SK-N-SH (cell line): ENCODE data around the gene ZNF879. TPM values are rescaled to one million over a fixed set of nuclear protein-coding genes. Genes with fewer than 3 reads are reported as not detected.

Experiments
- CTCF ChIA-PET: fragments of 300-600, 350-600 bp; formaldehyde crosslinking; extraction: SDS; loops from one replicate; lab custom pipeline; 2021; lab: Yijun Ruan, JAX
- POLR2A ChIA-PET: fragments of 350-600 bp; sonication (Branson Sonifier 250); formaldehyde crosslinking; extraction: SDS; loops from one replicate; lab custom pipeline; 2020; ENCODE audit warnings: antibody characterized with exemption, inconsistent platforms; lab: Yijun Ruan, JAX
- DNase-seq: peaks from one replicate; pipeline ENCODE4 v3.0.0; 2012
- H2AFZ ChIP-seq: fragments of 200-600 bp; sonication (generic); 2 replicates; pipeline ENCODE4 v1.8.1; 2016; ENCODE audit warnings: antibody characterized with exemption, mild to moderate bottlenecking, low read depth
- H3F3A ChIP-seq: fragments of 200-600 bp; sonication (generic); replicated peaks from 2 replicates; pipeline ENCODE3; 2016; ENCODE audit warnings: antibody characterized with exemption, mild to moderate bottlenecking; ENCODE audit not compliant: insufficient read depth
- H3K27ac ChIP-seq, 2 experiments: fragments of 200-500 bp in 1 of 2; fragments of 200-600 bp in 1 of 2; sonication (Bioruptor generic) in 1 of 2; sonication (generic), shearing (Covaris generic) in 1 of 2; 2 replicates each; pipeline versions ENCODE4 v1.5.1 to v1.6.1; 2014 to 2016; ENCODE audit warnings: low read depth in 2 of 2, inconsistent platforms in 1 of 2, low read length in 1 of 2, mild to moderate bottlenecking in 1 of 2, mixed read lengths in 1 of 2
- H3K27me3 ChIP-seq: fragments of 200-600 bp; sonication (generic), shearing (Covaris generic); 2 replicates; pipeline ENCODE4 v1.6.1; 2016; ENCODE audit warnings: mixed run types; ENCODE audit not compliant: insufficient read depth
- H3K36me3 ChIP-seq, 2 experiments: fragments of 200-500 bp in 1 of 2; fragments of 200-600 bp in 1 of 2; sonication (Bioruptor generic) in 1 of 2; sonication (generic) in 1 of 2; replicated peaks in 1 of 2; 2 replicates each; pipeline versions ENCODE3 to v1.5.1; 2014 to 2016; ENCODE audit warnings: low read length in 1 of 2, mild to moderate bottlenecking in 1 of 2; ENCODE audit not compliant: insufficient read depth in 2 of 2, control insufficient read depth in 1 of 2
- H3K4me1 ChIP-seq, 2 experiments: fragments of 200-500 bp in 1 of 2; fragments of 200-600 bp in 1 of 2; sonication (Bioruptor generic) in 1 of 2; sonication (generic), shearing (Covaris generic) in 1 of 2; 2 replicates each; pipeline versions ENCODE4 v1.5.1 to v1.6.1; 2014 to 2016; ENCODE audit warnings: low read depth in 1 of 2, low read length in 1 of 2, mixed run types in 1 of 2; ENCODE audit not compliant: insufficient read depth in 2 of 2, control insufficient read depth in 1 of 2
- H3K4me2 ChIP-seq: fragments of 200-600 bp; sonication (generic), shearing (Covaris generic); 2 replicates; pipeline ENCODE4 v1.6.1; 2017; ENCODE audit warnings: mixed run types
- H3K4me3 ChIP-seq, 2 experiments: fragments of 200-500 bp in 1 of 2; fragments of 200-600 bp in 1 of 2; sonication (Bioruptor generic) in 1 of 2; sonication (generic), shearing (Covaris generic) in 1 of 2; 2 replicates each; pipeline versions ENCODE4 v1.5.1 to v1.8.1; 2014 to 2016; ENCODE audit warnings: low read depth in 2 of 2, inconsistent platforms in 1 of 2, low read length in 1 of 2, mild to moderate bottlenecking in 1 of 2, mixed read lengths in 1 of 2, moderate library complexity in 1 of 2
- H3K79me2 ChIP-seq: fragments of 200-600 bp; sonication (generic); 2 replicates; pipeline ENCODE4 v1.8.1; 2017; ENCODE audit warnings: mild to moderate bottlenecking; ENCODE audit not compliant: insufficient read depth
- H3K9ac ChIP-seq: fragments of 200-600 bp; sonication (generic); 2 replicates; pipeline ENCODE4 v1.6.1; 2017; ENCODE audit warnings: mixed run types
- H3K9me2 ChIP-seq: fragments of 200-600 bp; sonication (generic); 2 replicates; pipeline ENCODE4 v1.6.1; 2017; ENCODE audit warnings: mixed run types
- H3K9me3 ChIP-seq: fragments of 200-600 bp; sonication (generic); 2 replicates; pipeline ENCODE4 v1.6.1; 2017; ENCODE audit warnings: mixed run types, mild to moderate bottlenecking, moderate library complexity
- H4K20me1 ChIP-seq: fragments of 200-600 bp; sonication (generic); 2 replicates; pipeline ENCODE4 v1.6.1; 2017; ENCODE audit warnings: mild to moderate bottlenecking, mixed run types; ENCODE audit not compliant: insufficient read depth
- CHD2 ChIP-seq: fragments of 150-350 bp; IDR thresholded peaks from 2 replicates; pipeline ENCODE4 v1.6.1; 2018; ENCODE audit warnings: low read length; ENCODE audit not compliant: partially characterized antibody
- GABPA ChIP-seq: IDR thresholded peaks from 2 replicates; pipeline ENCODE4 v1.4.0; 2012; ENCODE audit warnings: low read depth, mild to moderate bottlenecking
- JUND ChIP-seq: IDR thresholded peaks from 2 replicates; pipeline ENCODE4 v1.4.0; 2012
- RAD21 ChIP-seq: IDR thresholded peaks from 2 replicates; pipeline ENCODE4 v1.6.1; 2012; ENCODE audit warnings: mild to moderate bottlenecking, low read length
- RCOR1 ChIP-seq: fragments of 150-350 bp; IDR thresholded peaks from 2 replicates; pipeline ENCODE4 v1.6.1; 2017; ENCODE audit warnings: antibody characterized with exemption, low read length
- RXRA ChIP-seq: IDR thresholded peaks from 2 replicates; pipeline ENCODE4 v1.4.0; 2012; ENCODE audit warnings: low read depth, mild to moderate bottlenecking, borderline replicate concordance
- SIN3A ChIP-seq: IDR thresholded peaks from 2 replicates; pipeline ENCODE4 v1.6.1; 2012; ENCODE audit warnings: low read depth, mild to moderate bottlenecking, low read length, moderate library complexity, borderline replicate concordance
- SMC3 ChIP-seq: IDR thresholded peaks from 2 replicates; pipeline ENCODE4 v1.6.1; 2012; ENCODE audit warnings: low read depth, low read length, improper control_type of control experiment
- TAF1 ChIP-seq: IDR thresholded peaks from 2 replicates; pipeline ENCODE4 v1.6.1; 2012; ENCODE audit warnings: low read depth, mild to moderate bottlenecking, low read length, moderate library complexity, borderline replicate concordance
- TCF12 ChIP-seq: IDR thresholded peaks from 2 replicates; pipeline ENCODE4 v1.4.0; 2012
- TEAD4 ChIP-seq: IDR thresholded peaks from 2 replicates; pipeline ENCODE4 v1.4.0; 2012; ENCODE audit warnings: mild to moderate bottlenecking, borderline replicate concordance; ENCODE audit not compliant: insufficient read depth
- WGBS: methylation state at CpG from one replicate; pipeline ENCODE4 v1.1.6; 2017; ENCODE audit warnings: low lambda C conversion rate; 5-methylcytosine and 5-hydroxymethylcytosine counted together
- polyA plus RNA-seq, 3 experiments: library from polyadenylated mRNA; depleted of rRNA; stranded (reverse); fragments of >200 nt; gene quantifications; 2 replicates each; pipeline ENCODE4 v1.2.3, GENCODE V29; 2012
- TF ChIP-seq, protein P1 (sequence below): fragments of 200-600 bp; sonication (generic); IDR thresholded peaks from 2 replicates; pipeline ENCODE4 v1.6.1; 2017; ENCODE audit warnings: antibody characterized with exemption, mild to moderate bottlenecking, moderate library complexity
- TF ChIP-seq, protein P2 (sequence below): IDR thresholded peaks from 2 replicates; pipeline ENCODE4 v1.4.0; 2012; ENCODE audit warnings: low read depth
- TF ChIP-seq, protein P3 (sequence below): fragments of 150-350 bp; IDR thresholded peaks from 2 replicates; pipeline ENCODE4 v1.6.1; 2016; ENCODE audit warnings: mild to moderate bottlenecking, low read depth, low read length

Gene ZNF879
- polyA plus RNA-seq, 1 of the 3 experiments (the other 2 are of a cell fraction): 0.44 TPM

DNA sequence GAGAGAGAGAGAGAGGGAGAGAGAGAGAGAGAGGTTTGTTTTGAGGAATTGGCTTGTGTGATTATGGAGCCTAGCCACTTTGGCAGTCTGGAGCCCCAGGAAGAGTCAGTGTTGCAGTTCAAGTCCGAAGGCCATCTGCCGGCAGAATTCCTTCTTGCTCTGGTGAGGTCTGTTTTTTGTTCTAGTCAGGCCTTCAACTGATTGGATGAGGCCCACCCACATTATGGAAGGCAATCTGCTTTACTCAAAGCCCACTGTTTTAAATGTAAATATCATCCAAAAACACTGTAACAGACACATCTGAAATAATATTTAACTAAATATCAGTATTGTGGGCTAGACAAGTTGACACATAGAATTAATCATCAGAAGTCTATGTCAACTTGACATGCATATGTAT is 17.0 kb upstream of the ZNF879 start:
- Histone ChIP-seq H3F3A (no peaks in the 10 kb centered on the region), H3K4me3 (no peak overlapping the region)
- CTCF ChIA-PET: no interaction called here
- POLR2A ChIA-PET: no interaction called here
- TF ChIP-seq TCF12 (no peak), JUND (no peak), GABPA (no peak), RXRA (no peak), CHD2 (no peak), TEAD4 (no peak), TAF1 (no peak), SIN3A (no peak)
- TF ChIP-seq, protein P1, sequence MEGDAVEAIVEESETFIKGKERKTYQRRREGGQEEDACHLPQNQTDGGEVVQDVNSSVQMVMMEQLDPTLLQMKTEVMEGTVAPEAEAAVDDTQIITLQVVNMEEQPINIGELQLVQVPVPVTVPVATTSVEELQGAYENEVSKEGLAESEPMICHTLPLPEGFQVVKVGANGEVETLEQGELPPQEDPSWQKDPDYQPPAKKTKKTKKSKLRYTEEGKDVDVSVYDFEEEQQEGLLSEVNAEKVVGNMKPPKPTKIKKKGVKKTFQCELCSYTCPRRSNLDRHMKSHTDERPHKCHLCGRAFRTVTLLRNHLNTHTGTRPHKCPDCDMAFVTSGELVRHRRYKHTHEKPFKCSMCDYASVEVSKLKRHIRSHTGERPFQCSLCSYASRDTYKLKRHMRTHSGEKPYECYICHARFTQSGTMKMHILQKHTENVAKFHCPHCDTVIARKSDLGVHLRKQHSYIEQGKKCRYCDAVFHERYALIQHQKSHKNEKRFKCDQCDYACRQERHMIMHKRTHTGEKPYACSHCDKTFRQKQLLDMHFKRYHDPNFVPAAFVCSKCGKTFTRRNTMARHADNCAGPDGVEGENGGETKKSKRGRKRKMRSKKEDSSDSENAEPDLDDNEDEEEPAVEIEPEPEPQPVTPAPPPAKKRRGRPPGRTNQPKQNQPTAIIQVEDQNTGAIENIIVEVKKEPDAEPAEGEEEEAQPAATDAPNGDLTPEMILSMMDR: no peak
- TF ChIP-seq, protein P2, sequence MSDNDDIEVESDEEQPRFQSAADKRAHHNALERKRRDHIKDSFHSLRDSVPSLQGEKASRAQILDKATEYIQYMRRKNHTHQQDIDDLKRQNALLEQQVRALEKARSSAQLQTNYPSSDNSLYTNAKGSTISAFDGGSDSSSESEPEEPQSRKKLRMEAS: no peak
- TF ChIP-seq, all 33 proteins: peak for 0
- H4K20me1 ChIP-seq: no peaks in the 10 kb centered on the region
- H3K27me3 ChIP-seq: no peaks in the 10 kb centered on the region
- no peaks in the 10 kb centered on the region for H3K4me1 ChIP-seq
- H3K4me2 ChIP-seq: no peak overlapping the region
- H3K27ac ChIP-seq: no peak overlapping the region
- H3K9ac ChIP-seq: no peak overlapping the region
- no peaks in the 10 kb centered on the region for H3K79me2 ChIP-seq
- no peaks in the 10 kb centered on the region for H3K9me2 ChIP-seq
- no peak overlapping the region for H2AFZ ChIP-seq
- WGBS: 9% methylated on average over 2 of the region's 2 CpGs
- H3K36me3 ChIP-seq: no peaks in the 10 kb centered on the region
- no peak for DNase-seq
- peaks cover 4% of the 10 kb centered on the region; the same call in 1 of the 2 replicates for H3K9me3 ChIP-seq

DNA sequence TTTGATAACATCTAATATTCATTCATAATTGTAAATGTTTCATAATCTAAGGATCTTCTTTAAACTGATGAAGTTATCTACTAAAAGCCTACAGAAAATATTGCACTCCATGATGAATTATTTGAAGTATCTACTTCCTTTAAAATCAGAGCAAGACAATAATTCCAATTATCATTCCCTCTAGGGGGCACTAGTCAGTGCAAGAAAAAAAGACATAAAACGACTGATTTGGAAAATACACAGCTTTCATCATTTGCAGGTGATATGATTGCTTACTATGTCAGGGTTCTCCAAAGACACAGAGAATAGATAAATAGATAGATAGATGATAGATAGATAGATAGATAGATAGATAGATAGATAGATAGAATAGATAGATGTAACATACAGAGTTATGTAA is 14.9 kb upstream of the ZNF879 start:
- ChIA-PET CTCF (interaction anchor here (1.3 to 1.5 kb wide), 2 partner anchors 9 to 25 kb away, joined by 3 to 4 read pairs; no protein-coding TSS in a partner anchor), POLR2A (no interaction called here)
- peaks cover 4% of the 10 kb centered on the region; the same call in 1 of the 2 replicates for H3K9me3 ChIP-seq
- 0% methylated on average over 1 of the region's 1 CpG for WGBS
- no peaks in the 10 kb centered on the region for H4K20me1 ChIP-seq
- no peak overlapping the region for H3K9ac ChIP-seq
- H2AFZ ChIP-seq: no peak overlapping the region
- H3F3A ChIP-seq: no peaks in the 10 kb centered on the region
- no peak overlapping the region for H3K4me3 ChIP-seq
- no peak for TF ChIP-seq RCOR1
- peak; percentile 29; the same call in 1 of the 2 replicates for TF ChIP-seq RAD21
- TF ChIP-seq, protein P1: peak; percentile 30
- TF ChIP-seq SMC3: no peak
- TF ChIP-seq, protein P3, sequence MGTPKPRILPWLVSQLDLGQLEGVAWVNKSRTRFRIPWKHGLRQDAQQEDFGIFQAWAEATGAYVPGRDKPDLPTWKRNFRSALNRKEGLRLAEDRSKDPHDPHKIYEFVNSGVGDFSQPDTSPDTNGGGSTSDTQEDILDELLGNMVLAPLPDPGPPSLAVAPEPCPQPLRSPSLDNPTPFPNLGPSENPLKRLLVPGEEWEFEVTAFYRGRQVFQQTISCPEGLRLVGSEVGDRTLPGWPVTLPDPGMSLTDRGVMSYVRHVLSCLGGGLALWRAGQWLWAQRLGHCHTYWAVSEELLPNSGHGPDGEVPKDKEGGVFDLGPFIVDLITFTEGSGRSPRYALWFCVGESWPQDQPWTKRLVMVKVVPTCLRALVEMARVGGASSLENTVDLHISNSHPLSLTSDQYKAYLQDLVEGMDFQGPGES: no peak
- no peak overlapping the region for H3K27ac ChIP-seq
- peak; percentile 8 for DNase-seq
- no peaks in the 10 kb centered on the region for H3K9me2 ChIP-seq
- no peaks in the 10 kb centered on the region for H3K36me3 ChIP-seq
- no peaks in the 10 kb centered on the region for H3K79me2 ChIP-seq
- H3K27me3 ChIP-seq: no peaks in the 10 kb centered on the region
- H3K4me2 ChIP-seq: no peak overlapping the region
- H3K4me1 ChIP-seq: no peaks in the 10 kb centered on the region
